GM23338 (cell line): ENCODE data around the gene PRELP. TPM values are rescaled to one million over a fixed set of nuclear protein-coding genes. Genes with fewer than 3 reads are reported as not detected.
A peak's percentile ranks its signal among the peaks of the same experiment; 100 is the strongest.

Experiments used
- ATAC-seq: fragments of 200-7000 bp; cut with Tn5 transposase; 3 replicates; pipeline ENCODE4 v1.9.1; 2020
- DNase-seq: peaks from one replicate; pipeline ENCODE4 v3.0.0-alpha.2; 2015; ENCODE audit warnings: low spot score
- H2AFZ ChIP-seq: fragments of 200-600 bp; sonication (generic); 2 replicates; pipeline ENCODE4 v1.8.0; 2016; ENCODE audit warnings: antibody characterized with exemption, mild to moderate bottlenecking, moderate library complexity
- H3F3A ChIP-seq: fragments of 200-600 bp; sonication (generic); replicated peaks from 2 replicates; pipeline ENCODE4 v1.8.0; 2017; ENCODE audit warnings: antibody characterized with exemption, mixed run types, low read depth
- H3K27ac ChIP-seq: fragments of 200-600 bp; sonication (generic); 2 replicates; pipeline ENCODE4 v1.6.1; 2016; ENCODE audit warnings: low read depth
- H3K27me3 ChIP-seq: fragments of 200-600 bp; sonication (generic); 2 replicates; pipeline ENCODE4 v1.8.0; 2016; ENCODE audit warnings: mild to moderate bottlenecking, mixed run types, moderate library complexity; ENCODE audit not compliant: insufficient read depth
- H3K36me3 ChIP-seq: fragments of 200-600 bp; sonication (generic); 2 replicates; pipeline ENCODE4 v1.8.0; 2016; ENCODE audit warnings: mild to moderate bottlenecking; ENCODE audit not compliant: insufficient read depth
- H3K4me1 ChIP-seq: fragments of 200-600 bp; sonication (generic); 2 replicates; pipeline ENCODE4 v1.8.0; 2016; ENCODE audit warnings: mild to moderate bottlenecking, moderate library complexity; ENCODE audit not compliant: insufficient read depth
- H3K4me2 ChIP-seq: fragments of 200-600 bp; sonication (generic); 2 replicates; pipeline ENCODE4 v1.7.1; 2017; ENCODE audit warnings: mixed run types
- H3K4me3 ChIP-seq: fragments of 200-600 bp; sonication (generic); 2 replicates; pipeline ENCODE4 v1.6.1; 2016; ENCODE audit warnings: mixed run types
- H3K79me2 ChIP-seq: fragments of 200-600 bp; sonication (generic); replicated peaks from 2 replicates; pipeline ENCODE4 v1.8.0; 2017; ENCODE audit warnings: mild to moderate bottlenecking; ENCODE audit not compliant: insufficient read depth
- H3K9me2 ChIP-seq: fragments of 200-600 bp; sonication (generic); 2 replicates; pipeline ENCODE4 v1.8.0; 2017; ENCODE audit not compliant: insufficient read depth
- H4K20me1 ChIP-seq: fragments of 200-600 bp; sonication (generic); replicated peaks from 2 replicates; pipeline ENCODE4 v1.8.0; 2017; ENCODE audit warnings: mild to moderate bottlenecking; ENCODE audit not compliant: insufficient read depth
- H3K27ac Mint-ChIP-seq: 2 replicates; pipeline ENCODE4 v1.8.0; 2020; ENCODE audit warnings: inconsistent platforms, mild to moderate bottlenecking, moderate library complexity, mixed read lengths
- H3K27me3 Mint-ChIP-seq: 3 replicates; pipeline ENCODE4 v1.8.0; 2022; ENCODE audit warnings: low read depth, mild to moderate bottlenecking, moderate library complexity, mixed read lengths, inconsistent platforms; ENCODE audit not compliant: insufficient read depth, poor library complexity
- H3K36me3 Mint-ChIP-seq: 3 replicates; pipeline ENCODE4 v1.8.0; 2021; ENCODE audit warnings: low read depth, mild to moderate bottlenecking, inconsistent platforms, moderate library complexity, mixed read lengths
- H3K4me1 Mint-ChIP-seq: 3 replicates; pipeline ENCODE4 v1.8.0; 2020; ENCODE audit warnings: mild to moderate bottlenecking, inconsistent platforms, mixed read lengths
- H3K4me3 Mint-ChIP-seq: 3 replicates; pipeline ENCODE4 v1.8.0; 2021; ENCODE audit warnings: moderate library complexity, mild to moderate bottlenecking, inconsistent platforms, mixed read lengths
- H3K9me3 Mint-ChIP-seq: 3 replicates; pipeline ENCODE4 v1.8.0; 2020; ENCODE audit warnings: moderate library complexity, mild to moderate bottlenecking, inconsistent platforms, mixed read lengths
- ETS1 ChIP-seq: IDR thresholded peaks from 2 replicates; pipeline ENCODE4 v1.6.1; 2016; ENCODE audit warnings: antibody characterized with exemption
- JUNB ChIP-seq: IDR thresholded peaks from one replicate; pipeline ENCODE4 v1.6.1; 2016; ENCODE audit warnings: antibody characterized with exemption; ENCODE audit not compliant: unreplicated experiment
- polyA plus RNA-seq: library from polyadenylated mRNA; unstranded; fragments of >200 nt; fragmentation: Nextera tagmentation; extraction: Ambion mirVana; gene quantifications from 2 replicates; pipeline ENCODE4 v1.2.1, GENCODE V29; 2016
- total RNA-seq: library from RNA; depleted of rRNA; stranded (reverse); fragments of >200 nt; shearing (Covaris generic); gene quantifications from 2 replicates; pipeline ENCODE4 v1.2.3, GENCODE V29; 2014; rRNA removed
- TF ChIP-seq, protein P1 (sequence below): IDR thresholded peaks from one replicate; pipeline ENCODE4 v1.6.1; 2018; ENCODE audit warnings: antibody characterized with exemption; ENCODE audit not compliant: unreplicated experiment

Gene PRELP
- total and polyA plus RNA-seq, 2 experiments from 2014 or later = 0.03 TPM

DNA sequence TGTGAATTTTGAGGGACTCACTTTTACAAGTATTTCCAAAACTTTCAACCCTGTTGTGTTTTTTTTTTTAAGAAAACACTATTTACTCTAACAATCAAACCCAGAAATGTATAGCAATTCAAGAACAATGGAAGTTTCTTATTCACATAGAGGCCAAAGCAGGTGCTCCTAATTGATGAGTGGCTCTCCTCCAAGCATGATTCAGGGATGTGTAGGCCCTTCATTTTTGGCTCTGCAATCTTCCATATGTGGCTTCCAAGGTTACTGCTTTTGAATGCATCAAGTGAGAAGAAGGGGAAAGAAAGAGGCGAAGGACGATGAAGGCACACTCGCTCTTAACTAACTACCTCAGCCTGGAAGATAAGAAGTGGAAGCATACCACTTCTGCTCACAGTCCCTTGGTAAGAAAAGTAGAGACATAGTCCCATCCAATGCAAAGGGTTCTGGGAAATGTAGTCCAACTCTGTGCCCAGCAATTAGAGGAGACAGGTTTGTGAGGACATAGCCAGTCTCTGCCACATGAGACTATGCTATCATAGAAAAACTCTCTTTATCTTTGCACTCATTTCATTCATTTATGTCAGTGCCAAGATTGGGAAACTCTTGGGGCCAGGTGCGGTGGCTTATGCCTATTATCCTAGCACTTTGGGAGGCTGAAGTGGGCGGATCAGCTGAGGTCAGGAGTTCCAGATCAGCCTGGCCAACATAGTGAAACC lies 64.4 kb downstream of the PRELP start:
- Mint-ChIP-seq H3K36me3 (no peaks in the 10 kb centered on the region), H3K27me3 (peaks cover 6% of the 10 kb centered on the region), H3K9me3 (no peaks in the 10 kb centered on the region), H3K27ac (no peak overlapping the region), H3K4me1 (peaks cover 22% of the 10 kb centered on the region; the same call in 2 of the 3 replicates), H3K4me3 (no peak overlapping the region)
- Histone ChIP-seq H3K4me2 (no peak overlapping the region), H2AFZ (peak overlapping the region; percentile 83; the same call in 1 of the 2 replicates), H3K4me3 (no peak overlapping the region), H4K20me1 (no peaks in the 10 kb centered on the region), H3K27me3 (no peaks in the 10 kb centered on the region), H3K9me2 (no peaks in the 10 kb centered on the region; the same call in 1 of the 2 replicates), H3K79me2 (no peaks in the 10 kb centered on the region; the same call in 1 of the 2 replicates), H3K4me1 (peaks cover 10% of the 10 kb centered on the region), H3F3A (no peaks in the 10 kb centered on the region), H3K27ac (no peak overlapping the region), H3K36me3 (no peaks in the 10 kb centered on the region; the same call in 1 of the 2 replicates)
- no peak for TF ChIP-seq JUNB
- peak; percentile 17; the same call in 1 of the 2 replicates for TF ChIP-seq ETS1
- TF ChIP-seq, protein P1, sequence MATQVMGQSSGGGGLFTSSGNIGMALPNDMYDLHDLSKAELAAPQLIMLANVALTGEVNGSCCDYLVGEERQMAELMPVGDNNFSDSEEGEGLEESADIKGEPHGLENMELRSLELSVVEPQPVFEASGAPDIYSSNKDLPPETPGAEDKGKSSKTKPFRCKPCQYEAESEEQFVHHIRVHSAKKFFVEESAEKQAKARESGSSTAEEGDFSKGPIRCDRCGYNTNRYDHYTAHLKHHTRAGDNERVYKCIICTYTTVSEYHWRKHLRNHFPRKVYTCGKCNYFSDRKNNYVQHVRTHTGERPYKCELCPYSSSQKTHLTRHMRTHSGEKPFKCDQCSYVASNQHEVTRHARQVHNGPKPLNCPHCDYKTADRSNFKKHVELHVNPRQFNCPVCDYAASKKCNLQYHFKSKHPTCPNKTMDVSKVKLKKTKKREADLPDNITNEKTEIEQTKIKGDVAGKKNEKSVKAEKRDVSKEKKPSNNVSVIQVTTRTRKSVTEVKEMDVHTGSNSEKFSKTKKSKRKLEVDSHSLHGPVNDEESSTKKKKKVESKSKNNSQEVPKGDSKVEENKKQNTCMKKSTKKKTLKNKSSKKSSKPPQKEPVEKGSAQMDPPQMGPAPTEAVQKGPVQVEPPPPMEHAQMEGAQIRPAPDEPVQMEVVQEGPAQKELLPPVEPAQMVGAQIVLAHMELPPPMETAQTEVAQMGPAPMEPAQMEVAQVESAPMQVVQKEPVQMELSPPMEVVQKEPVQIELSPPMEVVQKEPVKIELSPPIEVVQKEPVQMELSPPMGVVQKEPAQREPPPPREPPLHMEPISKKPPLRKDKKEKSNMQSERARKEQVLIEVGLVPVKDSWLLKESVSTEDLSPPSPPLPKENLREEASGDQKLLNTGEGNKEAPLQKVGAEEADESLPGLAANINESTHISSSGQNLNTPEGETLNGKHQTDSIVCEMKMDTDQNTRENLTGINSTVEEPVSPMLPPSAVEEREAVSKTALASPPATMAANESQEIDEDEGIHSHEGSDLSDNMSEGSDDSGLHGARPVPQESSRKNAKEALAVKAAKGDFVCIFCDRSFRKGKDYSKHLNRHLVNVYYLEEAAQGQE = no peak
- DNase-seq = peak; percentile 54
- ATAC-seq = peak; percentile 72

Other genes starting within 250 kb of the PRELP start
- 0.07 TPM in 1 of 2 replicates, not detected in the other for gene CHIT1, start 246.1 kb upstream of the PRELP start, total RNA-seq
- gene CHIT1, start 246.1 kb upstream of the PRELP start, polyA plus RNA-seq = 0.47 and 0.85 TPM in 2 replicates
- 7.8 and 9.1 TPM in 2 replicates for gene BTG2, start 170.3 kb upstream of the PRELP start, total RNA-seq
- gene BTG2, start 170.3 kb upstream of the PRELP start, polyA plus RNA-seq = 5.7 and 6.3 TPM in 2 replicates
- 0.31 and 1.3 TPM in 2 replicates for gene FMOD, start 124.7 kb upstream of the PRELP start, total RNA-seq
- 0.27 TPM in 1 of 2 replicates, not detected in the other for gene FMOD, start 124.7 kb upstream of the PRELP start, polyA plus RNA-seq
- 1.0 TPM in 1 of 2 replicates, not detected in the other for gene OPTC, start 18.3 kb downstream of the PRELP start, total RNA-seq
- 0.26 and 0.50 TPM in 2 replicates for gene OPTC, start 18.3 kb downstream of the PRELP start, polyA plus RNA-seq
- 14.6 and 15.8 TPM in 2 replicates for gene ATP2B4, start 151.0 kb downstream of the PRELP start, total RNA-seq
- 4.3 and 5.5 TPM in 2 replicates for gene ATP2B4, start 151.0 kb downstream of the PRELP start, polyA plus RNA-seq